ENCODE measurements around the gene PLEKHH1. TPM values are rescaled to one million over a fixed set of nuclear protein-coding genes. Genes with fewer than 3 reads are reported as not detected.
A peak's percentile ranks its signal among the peaks of the same experiment; 100 is the strongest.

The PLEKHH1 gene
- total and polyA plus RNA-seq, 9 of the 15 experiments (the other 6 are each of a cell fraction or from before 2014, with no cell fraction given), result 0.76 to 5.9 (median 2.9) TPM

- Histone ChIP-seq H3K4me3 (no peak overlapping the region), H3K9ac (ENCODE audit: insufficient read depth in 1 of 2, low read depth in 2 of 2, low read length in 2 of 2) (no peak overlapping the region), H3K4me1 (replicated peaks in 1 of 2; ENCODE audit: control insufficient read depth in 2 of 2, insufficient read depth in 2 of 2, low read length in 2 of 2) (peaks cover 0 to 8% of the 10 kb centered on the region in 2 experiments; a peak in 3 of 5 replicates), H3K79me2 (ENCODE audit: control insufficient read depth, insufficient read depth, low read length) (no peaks in the 10 kb centered on the region), H3K9me3 (replicated peaks; ENCODE audit: control insufficient read depth, insufficient read depth, low read depth, low read length) (no peaks in the 10 kb centered on the region), H3K36me3 (ENCODE audit: control insufficient read depth, insufficient read depth, low read length) (no peaks in the 10 kb centered on the region; the same call in 2 of the 3 replicates), H3K27me3 (ENCODE audit: control insufficient read depth in 2 of 2, insufficient read depth in 2 of 2, low read length in 2 of 2) (no peaks in the 10 kb centered on the region), H2AFZ (ENCODE audit: low read depth, low read length) (no peak overlapping the region), H3K4me2 (ENCODE audit: insufficient read depth, low read length) (no peak overlapping the region), H3K9me1 (ENCODE audit: control insufficient read depth, insufficient read depth, low read length) (no peaks in the 10 kb centered on the region), H3K27ac (ENCODE audit: extremely low read depth, low read depth, low read length) (no peak overlapping the region), H4K20me1 (replicated peaks; ENCODE audit: control insufficient read depth, insufficient read depth, low read length) (no peaks in the 10 kb centered on the region)
- DNase-seq (ENCODE audit: extremely low read depth in 1 of 4, low spot score in 3 of 4) (no peak), FAIRE-seq (no peak), ATAC-seq (no peak)
- intact Hi-C loops (cut with micrococcal nuclease) (no loop called here), in situ Hi-C loops (cut with MboI) (no loop called here)
- ChIA-PET CTCF (ENCODE audit: low intra/inter-chr PET ratio) (no interaction called here), POLR2A (interaction anchor here (0.8 to 1.2 kb wide), 2 partner anchors 10 to 15 kb away, joined by 3 to 4 read pairs; no protein-coding TSS in a partner anchor)
- peak; percentile 57; the same call in 1 of the 2 replicates for TF ChIP-seq ZNF121 (CRISPR knock-in tag; conservative IDR thresholded peaks at IDR 0.05)
- TF ChIP-seq ZBTB9 (CRISPR knock-in tag; IDR thresholded peaks at IDR 0.05), result no peak
- no peak for TF ChIP-seq ETS1 (conservative IDR thresholded peaks at IDR 0.05; ENCODE audit: control insufficient read depth, low read depth, low read length)
- no peak for TF ChIP-seq MITF (IDR thresholded peaks at IDR 0.05)
- TF ChIP-seq CXXC5 (CRISPR knock-in tag; IDR thresholded peaks at IDR 0.05), result no peak
- TF ChIP-seq KDM1A (IDR thresholded peaks at IDR 0.05), result no peak
- no peak for TF ChIP-seq E2F4 (CRISPR knock-in tag; IDR thresholded peaks at IDR 0.05; ENCODE audit: low read depth)
- no TSS peak for BruUV-seq (replicated peaks)
These were observed 94.4 kb downstream of the PLEKHH1 start for GRCh38 chr14:67627519-67627918.

Data from K562 (cell line).